NCI-H2171 (cell line): Measurements from ENCODE around the gene PTPN11.
"Not testable (repeated sequence)": the region's sequence is repeated elsewhere in the genome, so short reads cannot be mapped to it uniquely, and the experiment has no call there.

Experiments
- DNase-seq: peaks from one replicate; lab custom pipeline; 2025; lab: John Stamatoyannopoulos, UW

Gene PTPN11

DNA sequence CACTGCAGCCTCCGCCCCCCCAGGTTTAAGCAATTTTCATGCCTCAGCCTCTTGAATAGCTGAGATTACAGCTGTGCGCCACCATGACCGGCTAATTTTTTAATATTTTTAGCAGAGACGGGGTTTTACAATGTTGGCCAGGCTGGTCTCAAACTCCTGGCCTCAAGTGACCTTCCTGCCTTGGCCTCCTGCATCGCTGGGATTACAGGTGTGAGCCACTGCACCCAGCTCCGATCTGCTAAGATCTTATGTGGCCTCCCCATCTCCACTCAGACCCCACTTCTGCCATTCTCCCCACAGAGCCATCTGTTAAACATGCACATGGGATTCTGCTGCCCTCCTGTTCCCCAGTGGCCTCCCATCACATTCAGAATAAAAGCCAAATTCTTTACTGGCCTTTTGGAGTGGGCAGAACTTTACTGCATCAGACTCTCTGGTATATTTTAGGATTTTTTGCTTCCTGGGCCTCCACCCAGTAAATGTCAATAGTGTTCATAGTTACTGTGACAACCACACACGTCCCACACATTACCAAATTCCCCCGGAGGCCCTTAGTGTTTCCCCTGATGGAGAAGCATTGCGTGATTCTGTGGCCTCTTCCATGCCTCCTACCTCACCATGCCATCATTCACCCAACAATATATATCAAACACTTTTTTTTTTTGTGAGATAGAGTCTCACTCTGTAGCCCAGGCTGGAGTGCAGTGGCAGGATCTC is 96.3 kb downstream of the PTPN11 start:
- DNase-seq: no peak

- DNase-seq: no peak
Observed at GRCh38 chr12:112515868-112516267, 97.1 kb downstream of the PTPN11 start.

GRCh38 chr12:112517730-112518364 is 99.1 kb downstream of the PTPN11 start:
- no peak for DNase-seq

- no peak for DNase-seq
Observed at GRCh38 chr12:112518365-112518735, 99.6 kb downstream of the PTPN11 start.

GRCh38 chr12:112519841-112520340 is 101.1 kb downstream of the PTPN11 start:
- not testable (repeated sequence) for DNase-seq

GRCh38 chr12:112523856-112524255 is 105.1 kb downstream of the PTPN11 start:
- DNase-seq: no peak

DNA sequence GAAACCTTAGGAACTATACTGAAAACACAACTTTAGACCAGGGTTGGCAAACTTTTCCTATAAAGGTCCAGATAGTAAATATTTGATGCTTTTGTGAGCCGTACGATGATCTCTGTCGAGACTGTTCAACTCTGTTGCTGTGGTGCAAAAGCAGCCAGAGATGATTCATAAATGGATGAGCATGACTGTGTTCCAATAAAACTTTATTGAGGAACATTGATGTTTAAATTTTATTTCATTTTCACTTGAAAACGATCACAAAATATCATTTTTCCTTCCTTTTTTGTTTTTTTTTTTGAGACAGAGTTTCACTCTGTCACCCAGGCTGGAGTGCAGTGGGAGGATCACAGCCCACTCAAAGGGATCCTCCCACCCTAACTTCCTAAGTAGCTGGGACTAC is 105.5 kb downstream of the PTPN11 start:
- DNase-seq: no peak

DNA sequence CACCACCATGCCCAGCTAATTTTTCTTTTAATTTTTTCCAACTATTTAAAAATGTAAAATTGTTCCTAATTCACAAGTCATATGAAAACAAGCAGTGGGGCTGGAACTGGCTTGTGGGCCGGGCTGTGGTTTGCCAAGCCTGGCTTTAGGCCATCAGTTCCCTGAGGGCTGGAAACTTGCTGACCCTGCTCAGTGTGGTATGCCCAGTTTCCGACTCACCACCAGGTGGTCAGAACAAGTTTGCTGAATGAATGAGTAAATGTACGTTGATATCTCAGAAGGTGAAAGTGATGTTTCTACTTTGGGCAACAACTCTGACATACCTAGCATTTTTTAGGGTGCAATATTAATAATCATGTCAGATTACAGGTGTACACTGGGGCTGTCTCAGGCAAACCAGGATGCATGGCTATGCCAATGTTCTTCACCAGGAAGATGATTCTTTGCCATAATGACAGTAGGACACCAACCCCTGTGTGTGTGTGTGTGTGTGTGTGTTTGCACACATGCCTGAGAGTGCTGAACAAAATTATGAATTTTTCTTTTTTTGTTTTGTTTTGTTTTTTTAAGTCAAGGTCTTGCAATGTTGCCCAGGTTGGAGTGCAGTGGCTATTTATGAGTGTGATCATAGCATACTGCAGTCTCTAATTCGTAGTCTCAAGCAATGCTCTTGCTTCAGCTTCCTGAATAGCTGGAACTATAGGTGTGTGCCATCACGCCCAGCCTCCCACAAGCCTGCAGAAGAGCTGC is 106.1 kb downstream of the PTPN11 start:
- DNase-seq: no peak

DNA sequence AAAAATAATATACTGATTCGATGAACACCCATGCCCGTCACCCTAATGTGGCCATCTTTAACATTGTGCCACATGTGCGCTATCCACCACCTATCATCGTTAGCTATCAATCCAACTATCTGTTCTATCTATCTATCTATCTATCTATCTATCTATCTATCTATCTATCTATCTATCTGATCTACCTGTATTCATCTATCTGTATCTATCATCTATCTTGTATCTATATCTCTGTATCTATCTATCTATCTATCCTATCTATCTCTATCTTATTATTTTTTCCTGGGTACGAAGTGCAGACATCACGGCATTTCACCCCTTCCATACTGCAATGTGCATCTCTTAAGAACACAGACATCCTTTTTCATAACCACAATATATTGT is 106.7 kb downstream of the PTPN11 start:
- no peak for DNase-seq

GRCh38 chr12:112527082-112527481 is 108.3 kb downstream of the PTPN11 start:
- no peak for DNase-seq

DNA sequence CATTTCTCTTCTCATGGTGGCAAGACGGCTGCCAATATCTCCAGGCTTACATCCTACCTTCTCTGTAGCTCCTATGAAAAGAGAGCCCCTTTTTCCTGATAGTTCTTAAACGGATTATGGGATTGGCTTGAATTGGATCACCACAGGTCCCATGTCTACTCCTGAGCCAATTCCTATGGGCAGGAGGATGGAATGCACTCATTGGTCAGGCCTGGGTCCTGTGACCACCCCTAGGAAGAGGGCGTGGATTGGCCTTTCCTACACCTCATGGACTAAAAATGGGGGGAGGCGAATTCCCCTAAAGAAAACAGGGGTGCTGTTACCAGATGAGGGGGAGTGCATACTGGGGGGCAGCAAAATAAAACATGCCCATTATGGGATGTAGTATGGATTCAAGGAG is 108.8 kb downstream of the PTPN11 start:
- DNase-seq: no peak

DNA sequence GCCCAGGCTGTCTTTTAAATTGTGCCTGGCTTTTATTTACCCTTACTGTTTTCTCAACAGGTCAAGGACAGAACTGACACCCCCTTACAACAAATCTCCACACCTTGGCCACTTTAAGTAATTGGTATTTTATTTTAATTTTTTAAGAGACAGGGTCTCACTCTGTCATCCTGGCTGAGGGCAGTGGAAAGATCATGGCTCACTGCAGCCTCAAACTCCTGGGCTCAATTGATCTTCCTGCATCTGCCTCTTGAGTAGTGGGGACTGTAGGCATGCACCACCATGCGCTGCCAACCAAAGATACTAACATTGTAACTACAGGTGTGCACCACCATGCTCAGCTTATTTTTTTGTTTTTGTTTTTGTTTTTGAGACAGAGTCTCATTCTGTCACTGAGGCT is 109.8 kb downstream of the PTPN11 start:
- DNase-seq: no peak

GRCh38 chr12:112530941-112531340 is 112.2 kb downstream of the PTPN11 start:
- no peak for DNase-seq

GRCh38 chr12:112532106-112532505 is 113.4 kb downstream of the PTPN11 start:
- DNase-seq: no peak

GRCh38 chr12:112533528-112533927 is 114.8 kb downstream of the PTPN11 start:
- no peak for DNase-seq

DNA sequence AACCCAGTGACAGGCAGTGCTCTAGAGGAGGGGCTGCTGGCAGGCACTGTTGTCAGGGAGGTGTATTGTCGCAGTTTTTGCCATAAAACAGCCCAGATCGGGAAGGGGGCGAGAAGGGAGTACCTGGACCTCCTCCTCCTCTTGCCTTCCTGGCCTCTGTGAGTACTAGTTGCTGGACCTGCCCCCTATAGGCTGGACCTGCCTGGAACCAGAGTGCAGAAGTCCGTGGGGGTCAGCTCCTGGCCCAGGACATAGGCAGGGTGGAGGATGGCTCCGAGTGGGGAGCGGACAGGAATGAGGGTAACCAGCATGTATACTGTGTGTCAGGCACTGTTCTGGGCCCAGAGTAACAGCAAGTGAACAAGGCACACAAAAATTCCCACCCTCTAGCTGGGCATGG is 116.3 kb downstream of the PTPN11 start:
- DNase-seq: no peak

DNA sequence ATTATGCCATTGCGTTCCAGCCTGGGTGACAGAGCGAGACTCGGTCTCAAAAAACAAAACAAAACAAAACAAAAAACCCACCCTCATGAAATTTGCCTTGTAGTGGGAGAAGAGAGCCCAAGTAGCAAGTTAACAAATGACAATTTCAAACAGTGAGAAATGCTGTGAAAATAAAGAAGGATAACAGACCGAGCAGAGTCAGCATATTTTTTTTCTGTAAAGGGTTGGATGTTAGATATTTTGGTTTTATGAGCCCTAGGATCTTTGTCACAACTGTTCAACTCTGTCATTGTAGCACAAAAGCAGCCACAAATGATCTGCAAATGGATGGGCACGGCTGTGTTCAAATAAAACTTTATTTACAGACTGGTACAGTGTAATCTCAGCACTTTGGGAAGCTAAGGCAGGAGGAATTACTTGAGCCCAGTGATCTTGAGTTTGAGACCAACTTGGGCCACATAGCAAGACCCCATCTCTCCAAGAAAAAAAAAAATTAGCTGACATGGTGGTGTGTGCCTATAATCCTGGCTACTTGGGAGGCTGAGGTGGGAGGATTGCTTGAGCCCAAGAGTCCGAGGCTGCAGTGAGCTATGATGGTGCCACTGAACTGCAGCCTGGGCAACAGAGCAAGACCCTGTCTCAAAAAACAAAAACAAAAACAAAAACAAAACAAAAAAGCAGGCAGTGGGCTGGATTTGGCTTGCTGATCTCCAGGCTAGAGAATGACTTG is 117.1 kb downstream of the PTPN11 start:
- no peak for DNase-seq

GRCh38 chr12:112536367-112536730 is 117.6 kb downstream of the PTPN11 start:
- no peak for DNase-seq

DNA sequence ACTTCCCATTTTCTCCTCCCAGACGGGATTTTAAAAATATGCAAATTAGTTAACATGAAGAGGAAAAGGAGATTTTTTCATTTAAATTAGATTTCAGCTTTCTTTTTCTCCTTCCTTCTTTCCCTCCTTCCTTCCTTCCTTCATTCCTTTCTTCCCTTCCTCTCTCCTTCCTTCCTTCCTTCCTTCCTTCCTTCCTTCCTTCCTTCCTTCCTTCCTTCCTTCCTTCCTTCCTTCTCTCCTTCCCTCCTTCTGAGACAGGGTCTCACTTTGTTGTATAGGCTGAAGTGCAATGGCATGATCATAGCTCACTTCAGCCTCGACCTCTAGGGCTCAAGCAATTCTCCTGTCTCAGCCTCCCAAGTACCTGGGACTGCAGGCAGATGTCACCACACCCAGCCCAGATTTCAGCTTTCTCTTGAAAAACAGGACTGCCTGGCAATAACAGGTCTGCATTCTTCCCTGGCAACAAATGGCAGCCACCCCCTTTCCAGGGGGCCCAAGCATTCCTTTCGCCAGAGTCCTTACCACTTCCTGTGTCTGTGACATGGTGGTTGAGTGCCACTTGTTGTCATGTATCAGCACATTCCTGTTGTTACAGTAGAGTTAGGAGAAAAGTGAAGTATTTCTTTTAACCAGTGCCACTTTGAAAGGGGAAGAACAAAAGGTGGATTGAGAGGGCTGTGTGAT is 119.1 kb downstream of the PTPN11 start:
- DNase-seq: no peak

DNA sequence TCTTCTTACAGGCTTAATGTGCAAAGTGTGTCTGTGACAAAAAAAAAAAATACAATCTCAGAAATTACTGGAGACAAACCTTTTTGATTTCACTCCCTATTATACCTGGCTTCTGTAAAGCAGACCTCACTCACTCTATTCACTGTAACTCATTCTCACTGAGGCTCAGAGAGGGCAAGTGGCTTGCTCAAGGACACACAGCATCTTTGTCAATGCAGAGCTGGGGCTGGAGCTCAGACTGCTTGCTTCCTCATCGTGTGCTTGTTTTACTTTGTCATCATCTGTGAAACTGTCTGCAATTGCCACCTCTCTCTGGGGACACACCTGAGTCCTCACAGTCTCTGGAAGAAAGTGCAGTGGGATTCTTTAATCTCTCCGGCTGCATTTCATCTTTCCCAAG is 120.0 kb downstream of the PTPN11 start:
- DNase-seq: no peak

GRCh38 chr12:112539221-112539620 is 120.5 kb downstream of the PTPN11 start:
- no peak for DNase-seq

GRCh38 chr12:112540021-112540420 is 121.3 kb downstream of the PTPN11 start:
- no peak for DNase-seq
